ENCODE measurements around the gene LEFTY1. TPM values are rescaled to one million over a fixed set of nuclear protein-coding genes. Genes with fewer than 3 reads are reported as not detected.

The LEFTY1 gene
- total and polyA plus RNA-seq, 2 of the 4 experiments (the other 2 are of a cell fraction): not detected

- Histone ChIP-seq H3K4me3 (ENCODE audit: insufficient read depth, low read depth, low read length) (no peak overlapping the region), H3K79me1 (ENCODE audit: low read depth in 1 of 2, low read length in 2 of 2) (peaks cover 4 to 40% of the 10 kb centered on the region in 2 experiments; a peak in 3 of 4 replicates), H2AFZ (replicated peaks; ENCODE audit: low read length, poor library complexity) (no peak overlapping the region), H2AK5ac (ENCODE audit: low read depth, low read length) (no peak overlapping the region), H2AK9ac (replicated peaks; ENCODE audit: low read depth, low read length, poor library complexity) (no peak overlapping the region), H3K9me1 (ENCODE audit: insufficient read depth, low read length) (peaks cover 8% of the 10 kb centered on the region), H3K18ac (ENCODE audit: low read depth, low read length) (no peak overlapping the region), H2BK5ac (ENCODE audit: low read depth, low read length, poor library complexity, severe bottlenecking) (no peak overlapping the region), H4K5ac (ENCODE audit: low read depth, low read length) (no peak overlapping the region), H3K14ac (replicated peaks; ENCODE audit: low read depth, low read length) (no peak overlapping the region), H2BK15ac (ENCODE audit: low read depth, low read length) (no peak overlapping the region), H2BK120ac (ENCODE audit: low read depth, low read length) (no peak overlapping the region), H4K20me1 (ENCODE audit: insufficient read depth, low read length) (peaks cover 17% of the 10 kb centered on the region), H4K91ac (ENCODE audit: insufficient read depth, low read depth, low read length) (no peak overlapping the region), H3K36me3 (ENCODE audit: control insufficient read depth, insufficient read depth, low read length) (peaks cover 43% of the 10 kb centered on the region), H3K4me2 (ENCODE audit: low read depth, low read length) (no peak overlapping the region), H4K8ac (ENCODE audit: low read depth in 2 of 2, low read length in 2 of 2) (no peak overlapping the region), H3K23ac (ENCODE audit: low read depth, low read length) (no peak overlapping the region), H3K27ac (ENCODE audit: insufficient read depth, low read length) (no peak overlapping the region), H3K56ac (ENCODE audit: extremely low read depth, insufficient read depth, low read length) (no peak overlapping the region), H3K9ac (ENCODE audit: low read depth, low read length) (no peak overlapping the region), H2BK20ac (ENCODE audit: low read depth, low read length) (no peak overlapping the region), H3K4ac (ENCODE audit: low read depth, low read length) (no peak overlapping the region), H3K9me3 (ENCODE audit: control insufficient read depth, insufficient read depth, low read length) (no peaks in the 10 kb centered on the region), H3K27me3 (ENCODE audit: control insufficient read depth, insufficient read depth, low read length) (no peaks in the 10 kb centered on the region), H3K4me1 (ENCODE audit: control insufficient read depth, insufficient read depth, low read length) (no peaks in the 10 kb centered on the region)
- ATAC-seq (ENCODE audit: low read depth): no peak
- in situ Hi-C loops (cut with MboI; ENCODE audit: low sequenced_read_pairs): no loop called here
- dilution Hi-C loops (cut with HindIII; ENCODE audit: low sequenced_read_pairs, unreplicated experiment): no loop called here
- ChIA-PET POLR2A (ENCODE audit: unreplicated experiment) (no interaction called here), CTCF (no interaction called here)
- BruUV-seq (replicated peaks): no TSS peak
- WGBS, 2 experiments (ENCODE audit: extremely low coverage in 2 of 2, insufficient read length in 1 of 2): 91% methylated on average over 7 of the region's 10 CpGs; no CpG with 5 or more reads in 1 of the 2 experiments
- intact Hi-C loops (cut with micrococcal nuclease): no loop called here
- TF ChIP-seq RCOR1 (IDR thresholded peaks at IDR 0.05; ENCODE audit: insufficient replicate concordance, low read length): no peak
- no peak for TF ChIP-seq RAD21 (IDR thresholded peaks at IDR 0.05; ENCODE audit: low read length)
- no peak for TF ChIP-seq BHLHE40 (IDR thresholded peaks at IDR 0.05; ENCODE audit: low read depth, low read length)
- TF ChIP-seq MXI1 (IDR thresholded peaks at IDR 0.05; ENCODE audit: borderline replicate concordance, low read depth, low read length): no peak
- TF ChIP-seq CTCF (conservative IDR thresholded peaks at IDR 0.05; ENCODE audit: low read depth, low read length): no peak
- no peak for TF ChIP-seq SMC3 (IDR thresholded peaks at IDR 0.05; ENCODE audit: low read depth, low read length)
- no peak for TF ChIP-seq NFE2L2 (IDR thresholded peaks at IDR 0.05; ENCODE audit: low read depth, low read length)
- TF ChIP-seq MAFK (IDR thresholded peaks at IDR 0.05; ENCODE audit: low read depth, low read length): no peak
- no peak for TF ChIP-seq CHD1 (IDR thresholded peaks at IDR 0.05; ENCODE audit: low read depth, low read length)
- TF ChIP-seq FOS (IDR thresholded peaks at IDR 0.05; ENCODE audit: low read depth, low read length): no peak
- TF ChIP-seq CEBPB (IDR thresholded peaks at IDR 0.05; ENCODE audit: low read depth, low read length): no peak
- no peak for TF ChIP-seq MAZ (IDR thresholded peaks at IDR 0.05; ENCODE audit: borderline replicate concordance, low read depth, low read length)
- no peak for TF ChIP-seq USF2 (IDR thresholded peaks at IDR 0.05; ENCODE audit: low read depth, low read length)
- TF ChIP-seq RFX5 (IDR thresholded peaks at IDR 0.05; ENCODE audit: low read depth, low read length): no peak
- TF ChIP-seq ELK1 (IDR thresholded peaks at IDR 0.05; ENCODE audit: borderline replicate concordance, low read depth, low read length): no peak
- no peak for TF ChIP-seq POLR2A (IDR thresholded peaks at IDR 0.05; ENCODE audit: low read depth, low read length)
- no peak for DNase-seq
These were observed 15.6 kb downstream of the LEFTY1 start for GRCh38 chr1:225873281-225873850.
